Heart right ventricle (tissue), 16 donors: ENCODE data around the gene AKT3. TPM values are rescaled to one million over a fixed set of nuclear protein-coding genes. Genes with fewer than 3 reads are reported as not detected.

Experiments used
- ATAC-seq, 8 donors: fragments of 200-7000 bp; cut with Tn5 transposase; one replicate each; pipeline ENCODE4 v1.9.1; 2020; ENCODE audit warnings: mild to moderate bottlenecking in 8 of 8, moderate library complexity in 8 of 8, moderate number of reproducible peaks in 1 of 8
- DNase-seq, 2 donors: peaks; one replicate each; pipeline ENCODE4 v3.0.0-alpha.2; 2020
- H3K27ac ChIP-seq, 10 donors: fragments of 200-600 bp; sonication (generic) in 2 of 10; one replicate each; pipeline versions ENCODE4 v1.5.0 to v1.8.0; 2020 to 2022; ENCODE audit warnings: mild to moderate bottlenecking in 3 of 10
- H3K27me3 ChIP-seq, 7 donors: fragments of 200-600 bp; one replicate each; pipeline ENCODE4 v1.8.0; 2021 to 2022; ENCODE audit warnings: mild to moderate bottlenecking in 2 of 7
- H3K36me3 ChIP-seq, 9 donors: fragments of 200-600 bp; sonication (generic) in 1 of 9; one replicate each; pipeline versions ENCODE4 v1.5.0 to v1.8.0; 2020 to 2022; ENCODE audit warnings: mild to moderate bottlenecking in 2 of 9
- H3K4me1 ChIP-seq, 9 donors: fragments of 200-600 bp; sonication (generic) in 1 of 9; one replicate each; pipeline versions ENCODE4 v1.5.0 to v1.8.0; 2020 to 2022; ENCODE audit warnings: mild to moderate bottlenecking in 4 of 9
- H3K4me3 ChIP-seq, 10 donors: fragments of 200-600 bp; sonication (generic) in 2 of 10; one replicate each; pipeline versions ENCODE4 v1.5.0 to v1.8.0; 2020 to 2022; ENCODE audit warnings: mild to moderate bottlenecking in 7 of 10, moderate library complexity in 2 of 10
- H3K9me3 ChIP-seq, 11 donors: fragments of 200-600 bp in 10 of 11; sonication (generic) in 2 of 11; one replicate each; pipeline versions ENCODE4 v1.5.0 to v1.8.0; 2013 to 2022; ENCODE audit warnings: mild to moderate bottlenecking in 2 of 11, control low read depth in 1 of 11, moderate library complexity in 1 of 11
- CTCF ChIP-seq, 9 donors: fragments of 200-600 bp; sonication (generic) in 2 of 9; IDR thresholded peaks; one replicate each; pipeline versions ENCODE4 v1.5.0 to v1.8.0; 2021 to 2022; ENCODE audit warnings: antibody characterized with exemption in 9 of 9, mild to moderate bottlenecking in 5 of 9, moderate library complexity in 1 of 9
- WGBS, 2 donors: extraction: QIAGEN DNeasy Blood & Tissue Kit; methylation state at CpG; one replicate each; pipeline ENCODE4 v1.1.7; 2013; ENCODE audit warnings: inconsistent platforms in 1 of 2; 5-methylcytosine and 5-hydroxymethylcytosine counted together
- intact Hi-C, 10 donors: fragments of 100-400 bp; cut with DNase I; formaldehyde crosslinking; loops; one replicate each; pipeline versions ENCODE4 v1.11.1 to v1.14.2; 2022
- polyA plus RNA-seq, 2 donors: library from polyadenylated mRNA; stranded (reverse); fragments of 200-250 nt; gene quantifications; one replicate each; pipeline ENCODE4 v1.2.3, GENCODE V29; 2013
- total RNA-seq, 10 donors: library from RNA; stranded (reverse); fragmentation: NEBNext Ultra II Directional in 3 of 10; extraction: Animal tissue kit (Norgen Biotek cat#: 25700) in 3 of 10; gene quantifications; one replicate each; pipeline versions ENCODE4 v1.2.1 to v1.2.4, GENCODE V29; 2021 to 2023
- donor health status: Arrhythmogenic right ventricular cardiomyopathy.
- donor health status: ischemic (EF 13 %, LVEDD 7.1; RV severe dilation, severe dysfunction).
- donor health status: healthy with polysubstance abuse.
- donor health status: DM: no; HTN: yes; CAD: no.
- donor health status: DM: no; HTN: no; CAD: no.
- donor health status: ischemic (EF 25% LVEDD 6.9; RV normal size, moderate dysfunction).
- donor health status: ischemic (EF 25% LVEDD 5.7; RV mildly dilated, moderate dysfunction).
- donor health status: healthy.
- donor health status: DM: yes; HTN: yes; CAD: no.
- donor health status: Ischemic cardiomyopathy.
- donor health status: ischemic (EF 35%, LVEDD 5.7; RV mildly dilated, moderate dysfunction).
- donor health status: nonischemic (EF 11% LVEDD 7.7; RV severe dilation, severe dysfunction).
- donor health status: DM: yes; HTN: yes; CAD: no.
- donor health status: PGD.
- donor health status: ischemic (EF 29% LVEDD 5.4; RV normal size, mild dysfunction).
- donor health status: nonischemic (EF 23%, LVEDD 6.1; RV moderate dilation, normal function).

Gene AKT3
- total and polyA plus RNA-seq, 12 donors, result 6.5 to 27.6 (median 17.7) TPM

- no peaks in the 10 kb centered on the region for H3K27me3 ChIP-seq
- no peaks in the 10 kb centered on the region for H3K9me3 ChIP-seq
- WGBS, 2 donors, result 94 to 96% methylated on average over 7 of the region's 7 CpGs
- intact Hi-C loops, result loop anchor here in 2 of 10 donors (10.0 kb wide), 2 partner anchors 277 to 797 kb away; no protein-coding TSS in a partner anchor
- peaks cover 4 to 25% (median 17%) of the 10 kb centered on the region in 9 donors for H3K4me1 ChIP-seq
- no peak overlapping the region for H3K4me3 ChIP-seq
- TF ChIP-seq CTCF (IDR thresholded peaks at IDR 0.05), result no peak
- ATAC-seq, result no peak
- no peak for DNase-seq
- H3K27ac ChIP-seq, result no peak overlapping the region
- H3K36me3 ChIP-seq, result peaks cover 0 to 10% (median 0%) of the 10 kb centered on the region in 9 donors
Observed at GRCh38 chr1:243477731-243478290, 372.2 kb downstream of the AKT3 start.

GRCh38 chr1:243475966-243476365, 374.1 kb downstream of the AKT3 start:
- ATAC-seq (no peak), DNase-seq (no peak)
- peaks cover 0 to 13% (median 0%) of the 10 kb centered on the region in 9 donors for H3K36me3 ChIP-seq
- peaks cover 0 to 24% (median 12%) of the 10 kb centered on the region in 9 donors for H3K4me1 ChIP-seq
- no peak overlapping the region for H3K4me3 ChIP-seq
- no peak overlapping the region for H3K27ac ChIP-seq
- 83 to 85% methylated on average over 7 of the region's 7 CpGs for WGBS, 2 donors
- H3K9me3 ChIP-seq, result no peaks in the 10 kb centered on the region
- peak in 3 of 9 donors; percentile 11 to 35 (median 24) for TF ChIP-seq CTCF (IDR thresholded peaks at IDR 0.05)
- H3K27me3 ChIP-seq, result no peaks in the 10 kb centered on the region
- intact Hi-C loops, result loop anchor here in 2 of 10 donors (10.0 kb wide), 2 partner anchors 279 to 799 kb away; no protein-coding TSS in a partner anchor

GRCh38 chr1:243474906-243475305, 375.1 kb downstream of the AKT3 start:
- WGBS, 2 donors, result 97 to 100% methylated on average over 9 of the region's 9 CpGs
- TF ChIP-seq CTCF (IDR thresholded peaks at IDR 0.05), result no peak
- Histone ChIP-seq H3K27me3 (no peaks in the 10 kb centered on the region), H3K4me1 (peaks cover 0 to 24% (median 12%) of the 10 kb centered on the region in 9 donors), H3K4me3 (no peak overlapping the region), H3K36me3 (peaks cover 0 to 23% (median 0%) of the 10 kb centered on the region in 9 donors), H3K27ac (no peak overlapping the region), H3K9me3 (no peaks in the 10 kb centered on the region)
- intact Hi-C loops, result loop anchor here in 2 of 10 donors (10.0 kb wide), 2 partner anchors 280 to 800 kb away; no protein-coding TSS in a partner anchor
- no peak for DNase-seq
- ATAC-seq, result no peak

GRCh38 chr1:243474136-243474881, 375.7 kb downstream of the AKT3 start:
- ATAC-seq (peak in 1 of 8 donors; percentile 21), DNase-seq (no peak)
- H3K27me3 ChIP-seq, result no peaks in the 10 kb centered on the region
- H3K4me1 ChIP-seq, result peaks cover 0 to 24% (median 12%) of the 10 kb centered on the region in 9 donors
- peak overlapping the region in 1 of 10 donors; percentile 54 for H3K27ac ChIP-seq
- TF ChIP-seq CTCF (IDR thresholded peaks at IDR 0.05), result no peak
- no peaks in the 10 kb centered on the region for H3K9me3 ChIP-seq
- H3K4me3 ChIP-seq, result peak overlapping the region in 5 of 10 donors; percentile 41 to 49 (median 46)
- WGBS, 2 donors, result 84 to 86% methylated on average over 52 to 55 of the region's 55 CpGs
- H3K36me3 ChIP-seq, result peaks cover 0 to 24% (median 0%) of the 10 kb centered on the region in 9 donors
- intact Hi-C loops, result loop anchor here in 2 of 10 donors (10.0 kb wide), 2 partner anchors 280 to 800 kb away; no protein-coding TSS in a partner anchor
